ENCODE measurements around the gene ATXN2.
"Not testable (repeated sequence)": the region's sequence is repeated elsewhere in the genome, so short reads cannot be mapped to it uniquely, and the experiment has no call there.

ATXN2 gene

GRCh38 chr12:111598637-111599452 is at the start of gene ATXN2:
ATXN2 (minus strand) TSS chr12:111599315; CDS start chr12:111599034, 281 bp downstream.
- peak; percentile 76 for DNase-seq (ENCODE audit: low spot score)

- DNase-seq (ENCODE audit: low spot score) = no peak
Observed at GRCh38 chr12:111645433-111645832, 46.3 kb upstream of the ATXN2 start.

- no peak for DNase-seq (ENCODE audit: low spot score)
Observed at GRCh38 chr12:111643427-111643826, 44.3 kb upstream of the ATXN2 start.

- no peak for DNase-seq (ENCODE audit: low spot score)
Observed at GRCh38 chr12:111642681-111643426, 43.7 kb upstream of the ATXN2 start.

- no peak for DNase-seq (ENCODE audit: low spot score)
Observed at GRCh38 chr12:111640506-111640905, 41.4 kb upstream of the ATXN2 start.

- no peak for DNase-seq (ENCODE audit: low spot score)
Observed at GRCh38 chr12:111638556-111638955, 39.4 kb upstream of the ATXN2 start.

- peak; percentile 67 for DNase-seq (ENCODE audit: low spot score)
Observed at GRCh38 chr12:111636209-111636945, 37.3 kb upstream of the ATXN2 start.

GRCh38 chr12:111635524-111635923 is 36.4 kb upstream of the ATXN2 start:
- peak; percentile 28 for DNase-seq (ENCODE audit: low spot score)

- no peak for DNase-seq (ENCODE audit: low spot score)
Observed at GRCh38 chr12:111628505-111629260, 29.6 kb upstream of the ATXN2 start.

- no peak for DNase-seq (ENCODE audit: low spot score)
Observed at GRCh38 chr12:111626230-111626629, 27.1 kb upstream of the ATXN2 start.

- DNase-seq (ENCODE audit: low spot score) = no peak
Observed at GRCh38 chr12:111624540-111624939, 25.4 kb upstream of the ATXN2 start.

GRCh38 chr12:111617841-111618240 is 18.7 kb upstream of the ATXN2 start:
- not testable (repeated sequence) for DNase-seq (ENCODE audit: low spot score)

GRCh38 chr12:111616177-111616623 is 17.1 kb upstream of the ATXN2 start:
- no peak for DNase-seq (ENCODE audit: low spot score)

GRCh38 chr12:111607239-111607638 is 8.1 kb upstream of the ATXN2 start:
- no peak for DNase-seq (ENCODE audit: low spot score)

- DNase-seq (ENCODE audit: low spot score) = no peak
Observed at GRCh38 chr12:111606767-111607230, 7.7 kb upstream of the ATXN2 start.

GRCh38 chr12:111605911-111606766 is 7.0 kb upstream of the ATXN2 start:
- DNase-seq (ENCODE audit: low spot score) = no peak

- not testable (repeated sequence) for DNase-seq (ENCODE audit: low spot score)
Observed at GRCh38 chr12:111602857-111603256, 3.7 kb upstream of the ATXN2 start.

GRCh38 chr12:111602348-111602747 is 3.2 kb upstream of the ATXN2 start:
- no peak for DNase-seq (ENCODE audit: low spot score)

GRCh38 chr12:111600986-111601385 is 1.9 kb upstream of the ATXN2 start:
- not testable (repeated sequence) for DNase-seq (ENCODE audit: low spot score)

GRCh38 chr12:111600205-111600642 is 1.1 kb upstream of the ATXN2 start:
- DNase-seq (ENCODE audit: low spot score) = no peak

Data from hematopoietic multipotent progenitor cell treated with erythropoietin and hydrocortisone succinate and interleukin-3 and kit ligand, for 15 days (in vitro differentiated cells).